HepG2 (cell line): ENCODE measurements around the gene EVA1A. TPM values are rescaled to one million over a fixed set of nuclear protein-coding genes. Genes with fewer than 3 reads are reported as not detected.
A peak's percentile ranks its signal among the peaks of the same experiment; 100 is the strongest.

Experiments used
- AKAP8 ChIP-seq: sonication (generic); formaldehyde crosslinking; IDR thresholded peaks from 2 replicates; pipeline ENCODE4 v1.5.1; 2020; ENCODE audit warnings: mild to moderate bottlenecking, missing genetic modification reagents
- ARNT ChIP-seq: fragments of 450-650 bp; IDR thresholded peaks from 2 replicates; pipeline ENCODE4 v1.6.1; 2017
- CERS6 ChIP-seq: sonication (generic); formaldehyde crosslinking; IDR thresholded peaks from 2 replicates; pipeline ENCODE4 v1.5.0; 2020; ENCODE audit warnings: missing genetic modification reagents
- DR1 ChIP-seq: sonication (generic); formaldehyde crosslinking; IDR thresholded peaks from 2 replicates; pipeline ENCODE4 v1.8.0; 2021; ENCODE audit warnings: mild to moderate bottlenecking, missing genetic modification reagents, inconsistent platforms
- GFI1 ChIP-seq: sonication (generic); formaldehyde crosslinking; IDR thresholded peaks from 2 replicates; pipeline ENCODE4 v1.5.0; 2020; ENCODE audit warnings: missing genetic modification reagents, mild to moderate bottlenecking, borderline replicate concordance
- KDM5B ChIP-seq: sonication (generic); formaldehyde crosslinking; IDR thresholded peaks from 2 replicates; pipeline ENCODE4 v1.4.0; 2020; ENCODE audit warnings: missing genetic modification reagents, mild to moderate bottlenecking, borderline replicate concordance
- MEIS2 ChIP-seq: sonication (generic); formaldehyde crosslinking; IDR thresholded peaks from 2 replicates; pipeline ENCODE4 v1.9.0; 2021; ENCODE audit warnings: mild to moderate bottlenecking, missing genetic modification reagents
- NKX3-1 ChIP-seq: sonication (generic); formaldehyde crosslinking; IDR thresholded peaks from 2 replicates; pipeline ENCODE4 v1.5.0; 2020; ENCODE audit warnings: missing genetic modification reagents
- RFX5 ChIP-seq: IDR thresholded peaks from 2 replicates; pipeline ENCODE4 v1.6.1; 2011; ENCODE audit warnings: low read depth, low read length, improper control_type of control experiment
- SALL2 ChIP-seq: sonication (generic); formaldehyde crosslinking; IDR thresholded peaks from 2 replicates; pipeline ENCODE4 v1.8.1; 2023; ENCODE audit warnings: mild to moderate bottlenecking, missing genetic modification reagents, inconsistent platforms
- SP140L ChIP-seq: sonication (generic); formaldehyde crosslinking; IDR thresholded peaks from 2 replicates; pipeline ENCODE4 v1.4.0; 2020; ENCODE audit warnings: missing genetic modification reagents, borderline replicate concordance
- TCF12 ChIP-seq, 2 experiments: fragments of 450-650 bp in 1 of 2; sonication (generic) in 1 of 2; formaldehyde crosslinking in 1 of 2; IDR thresholded peaks; 2 replicates each; pipeline versions ENCODE4 v1.6.1 to v1.8.0; 2017 to 2022; ENCODE audit warnings: antibody characterized with exemption in 1 of 2, mild to moderate bottlenecking in 1 of 2, missing genetic modification reagents in 1 of 2, moderate library complexity in 1 of 2
- TGIF2 ChIP-seq: IDR thresholded peaks from 2 replicates; pipeline ENCODE4 v1.6.1; 2016; ENCODE audit warnings: control low read depth, missing compliant biosample characterization
- TRIM22 ChIP-seq: fragments of 450-650 bp; IDR thresholded peaks from 2 replicates; pipeline ENCODE4 v1.6.1; 2017
- YEATS2 ChIP-seq: sonication (generic); formaldehyde crosslinking; IDR thresholded peaks from 2 replicates; pipeline ENCODE4 v1.4.0; 2020; ENCODE audit warnings: missing genetic modification reagents, borderline replicate concordance
- ZBTB21 ChIP-seq: sonication (generic); formaldehyde crosslinking; IDR thresholded peaks from 2 replicates; pipeline ENCODE4 v1.4.0; 2020; ENCODE audit warnings: missing genetic modification reagents
- ZBTB7B ChIP-seq: sonication (generic); formaldehyde crosslinking; IDR thresholded peaks from 2 replicates; pipeline ENCODE4 v1.4.0; 2020; ENCODE audit warnings: missing genetic modification reagents
- ZNF362 ChIP-seq: sonication (generic); formaldehyde crosslinking; IDR thresholded peaks from 2 replicates; pipeline ENCODE4 v1.4.0; 2020; ENCODE audit warnings: missing genetic modification reagents, mild to moderate bottlenecking, borderline replicate concordance
- ZNF383 ChIP-seq: sonication (generic); formaldehyde crosslinking; IDR thresholded peaks from 2 replicates; pipeline ENCODE4 v1.4.0; 2020; ENCODE audit warnings: missing genetic modification reagents, mild to moderate bottlenecking, borderline replicate concordance
- ZNF564 ChIP-seq: sonication (generic); formaldehyde crosslinking; IDR thresholded peaks from 2 replicates; pipeline ENCODE4 v1.8.1; 2023; ENCODE audit warnings: mild to moderate bottlenecking, missing genetic modification reagents
- ZNF614 ChIP-seq: IDR thresholded peaks from 2 replicates; pipeline ENCODE4 v1.6.1; 2018; ENCODE audit warnings: missing biosample characterization, missing genetic modification reagents, inconsistent platforms, borderline replicate concordance
- ZNF616 ChIP-seq: sonication (generic); formaldehyde crosslinking; IDR thresholded peaks from 2 replicates; pipeline ENCODE4 v1.5.0; 2020; ENCODE audit warnings: low read depth, mild to moderate bottlenecking, missing genetic modification reagents
- ZNF674 ChIP-seq: sonication (generic); formaldehyde crosslinking; IDR thresholded peaks from 2 replicates; pipeline ENCODE4 v1.5.0; 2020; ENCODE audit warnings: low read depth, mild to moderate bottlenecking, missing genetic modification reagents
- ZNF782 ChIP-seq: sonication (generic); formaldehyde crosslinking; IDR thresholded peaks from 2 replicates; pipeline ENCODE4 v1.4.0; 2020; ENCODE audit warnings: missing genetic modification reagents, mild to moderate bottlenecking, borderline replicate concordance
- ZSCAN21 ChIP-seq: sonication (generic); formaldehyde crosslinking; IDR thresholded peaks from 2 replicates; pipeline ENCODE4 v1.8.0; 2022; ENCODE audit warnings: mild to moderate bottlenecking, missing genetic modification reagents, moderate library complexity, borderline replicate concordance
- ZSCAN25 ChIP-seq: sonication (generic); formaldehyde crosslinking; IDR thresholded peaks from 2 replicates; pipeline ENCODE4 v1.8.0; 2022; ENCODE audit warnings: mild to moderate bottlenecking, missing genetic modification reagents
- polyA plus RNA-seq, 8 experiments: library from polyadenylated mRNA; depleted of rRNA in 3 of 8; stranded (reverse) in 7 of 8; unstranded in 1 of 8; fragments of >200 nt; fragmentation: Illumina TruSeq in 4 of 8; extraction: Trizol in 4 of 8; gene quantifications; 2 replicates each; pipeline versions ENCODE4 v1.2.1 to v1.2.3, GENCODE V29; 2011 to 2016; ENCODE audit warnings: low read depth in 4 of 8, missing spikeins in 1 of 8, mixed read lengths in 1 of 8; ENCODE audit not compliant: insufficient read depth in 1 of 8
- total RNA-seq, 5 experiments: library from RNA; depleted of rRNA; stranded (reverse); fragments of >200 nt; fragmentation: Illumina TruSeq; extraction: Trizol; gene quantifications; 2 replicates each; pipeline ENCODE4 v1.2.3, GENCODE V29; 2016; ENCODE audit warnings: low read depth in 1 of 5
- TF ChIP-seq, protein P1 (sequence below): sonication (generic); formaldehyde crosslinking; IDR thresholded peaks from 2 replicates; pipeline ENCODE4 v1.5.0; 2020; ENCODE audit warnings: mild to moderate bottlenecking, low read depth, missing genetic modification reagents, borderline replicate concordance

EVA1A gene
- total and polyA plus RNA-seq, 2 of the 13 experiments (the other 11 are each of a cell fraction or from before 2014, with no cell fraction given): 57.5 to 57.8 TPM

GRCh38 chr2:75522543-75523312, 38.0 kb downstream of the EVA1A start (continued):
- TF ChIP-seq ZNF782 (CRISPR knock-in tag) (no peak), TCF12 (IDR thresholded peaks at IDR 0.05) (no peak), TCF12 (CRISPR knock-in tag; IDR thresholded peaks at IDR 0.05) (peak; percentile 96), SALL2 (peak; percentile 46), ZNF616 (CRISPR knock-in tag) (no peak), GFI1 (peak; percentile 96), SP140L (CRISPR knock-in tag) (no peak), ZNF564 (CRISPR knock-in tag) (peak; percentile 84; the same call in 1 of the 2 replicates), DR1 (no peak), ZSCAN25 (CRISPR knock-in tag) (0 out of 2 replicates have a peak, but pooled peaks have one; percentile 57), KDM5B (CRISPR knock-in tag) (no peak; the same call in 1 of the 2 replicates), ZBTB7B (CRISPR knock-in tag) (peak; percentile 92), ZNF362 (CRISPR knock-in tag) (peak; percentile 67; the same call in 1 of the 2 replicates), TGIF2 (CRISPR knock-in tag) (peak; percentile 61), YEATS2 (CRISPR knock-in tag) (peak; percentile 39; the same call in 1 of the 2 replicates), ZSCAN21 (no peak; the same call in 1 of the 2 replicates), CERS6 (CRISPR knock-in tag) (no peak), NKX3-1 (CRISPR knock-in tag) (peak; percentile 90; the same call in 1 of the 2 replicates), AKAP8 (CRISPR knock-in tag) (no peak), ZBTB21 (CRISPR knock-in tag) (no peak), ZNF383 (CRISPR knock-in tag) (no peak), ZNF674 (CRISPR knock-in tag) (no peak), ZNF614 (CRISPR knock-in tag) (peak; percentile 70; the same call in 1 of the 2 replicates), RFX5 (no peak), ARNT (no peak), MEIS2 (CRISPR knock-in tag) (peak; percentile 99), TRIM22 (no peak)
- TF ChIP-seq, protein P1, sequence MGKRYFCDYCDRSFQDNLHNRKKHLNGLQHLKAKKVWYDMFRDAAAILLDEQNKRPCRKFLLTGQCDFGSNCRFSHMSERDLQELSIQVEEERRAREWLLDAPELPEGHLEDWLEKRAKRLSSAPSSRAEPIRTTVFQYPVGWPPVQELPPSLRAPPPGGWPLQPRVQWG (CRISPR knock-in tag): no peak
